Measurements from ENCODE around the gene NOSIP. TPM values are rescaled to one million over a fixed set of nuclear protein-coding genes. Genes with fewer than 3 reads are reported as not detected.
A peak's percentile ranks its signal among the peaks of the same experiment; 100 is the strongest.

The NOSIP gene
- polyA plus RNA-seq, 5 donors: 51.0 to 80.7 (median 59.0) TPM

DNA sequence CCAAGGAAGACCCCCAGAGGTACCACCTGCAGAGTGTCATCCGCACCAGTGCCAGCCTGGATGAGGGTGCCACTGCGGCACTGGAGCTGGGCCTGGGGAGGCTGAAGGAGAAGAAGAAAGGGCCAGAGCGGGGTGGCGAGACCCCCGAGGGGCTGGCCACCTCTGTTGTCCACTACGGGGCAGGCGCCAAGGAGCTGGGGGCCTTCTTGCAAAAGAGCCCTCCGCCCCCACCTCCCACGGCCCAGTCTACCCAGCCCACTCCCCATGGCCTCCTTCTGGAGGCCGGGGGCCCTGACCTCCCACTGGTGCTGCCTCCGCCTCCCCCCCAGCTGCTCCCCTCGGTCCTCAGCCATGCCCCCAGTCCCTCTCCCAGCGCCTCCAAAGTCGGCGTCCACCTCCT is 16.1 kb upstream of the NOSIP start:
- DNase-seq: no peak

DNA sequence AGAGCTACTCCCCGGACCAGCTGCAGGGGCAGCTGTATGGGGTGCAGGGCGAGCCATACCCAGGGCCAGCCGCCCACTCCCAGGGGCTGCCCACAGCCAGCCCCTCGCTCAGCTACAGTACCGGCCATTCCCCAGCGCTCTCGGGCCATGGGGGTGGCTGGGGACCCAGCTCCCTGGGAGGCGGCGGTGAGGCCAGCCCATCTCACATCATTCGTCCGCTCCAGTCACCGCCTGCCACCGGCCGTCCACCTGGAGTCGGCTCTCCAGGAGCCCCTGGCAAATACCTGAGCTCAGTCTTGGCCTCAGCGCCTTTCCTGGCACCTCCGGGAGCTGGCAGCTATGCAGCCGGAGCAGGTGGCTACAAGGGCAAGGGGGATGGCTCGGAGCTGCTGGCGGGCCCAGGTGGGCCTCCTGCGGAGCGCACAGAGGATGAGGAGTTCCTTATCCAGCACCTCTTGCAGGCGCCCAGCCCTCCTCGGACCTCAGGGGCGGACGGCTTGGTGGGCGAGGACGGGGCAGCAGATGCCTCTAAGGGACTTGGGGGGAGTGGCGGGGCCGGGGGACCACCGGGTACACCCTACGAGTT is 15.6 kb upstream of the NOSIP start:
- DNase-seq: no peak

DNA sequence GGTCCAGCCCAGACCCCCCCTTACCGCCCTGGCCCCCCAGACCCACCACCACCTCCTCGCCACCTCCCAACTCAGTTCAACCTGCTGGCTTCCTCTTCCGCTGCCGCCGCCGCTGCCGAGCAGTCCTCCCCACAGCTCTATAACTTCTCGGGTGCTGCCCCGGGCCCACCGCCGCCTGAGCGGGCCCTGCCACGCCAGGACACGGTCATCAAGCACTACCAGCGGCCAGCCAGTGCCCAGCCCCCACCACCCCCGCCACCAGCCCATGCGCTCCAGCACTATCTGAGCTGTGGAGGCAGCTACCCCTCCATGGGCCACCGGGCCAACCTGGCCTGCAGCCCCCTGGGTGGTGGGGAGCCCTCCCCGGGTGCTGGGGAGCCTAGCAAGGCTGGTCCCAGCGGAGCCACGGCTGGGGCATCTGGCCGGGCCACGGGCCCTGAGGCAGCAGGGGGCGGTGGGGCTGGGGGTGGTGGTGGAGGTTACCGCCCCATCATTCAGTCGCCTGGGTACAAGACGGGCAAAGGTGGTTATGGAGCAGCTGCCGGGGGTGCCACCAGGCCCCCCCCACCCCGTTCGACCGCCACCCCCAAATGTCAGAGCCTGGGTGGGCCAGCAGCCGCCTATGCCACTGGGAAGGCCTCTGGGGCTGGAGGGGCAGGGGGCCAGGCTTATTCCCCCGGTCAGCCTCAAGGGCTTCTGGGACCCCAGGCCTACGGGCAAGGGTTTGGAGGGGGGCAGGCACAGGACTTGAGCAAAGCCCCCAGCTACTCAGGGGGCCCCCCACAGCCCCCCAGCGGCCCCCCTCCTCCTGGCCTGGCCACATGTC is 14.8 kb upstream of the NOSIP start:
- DNase-seq: no peak

DNA sequence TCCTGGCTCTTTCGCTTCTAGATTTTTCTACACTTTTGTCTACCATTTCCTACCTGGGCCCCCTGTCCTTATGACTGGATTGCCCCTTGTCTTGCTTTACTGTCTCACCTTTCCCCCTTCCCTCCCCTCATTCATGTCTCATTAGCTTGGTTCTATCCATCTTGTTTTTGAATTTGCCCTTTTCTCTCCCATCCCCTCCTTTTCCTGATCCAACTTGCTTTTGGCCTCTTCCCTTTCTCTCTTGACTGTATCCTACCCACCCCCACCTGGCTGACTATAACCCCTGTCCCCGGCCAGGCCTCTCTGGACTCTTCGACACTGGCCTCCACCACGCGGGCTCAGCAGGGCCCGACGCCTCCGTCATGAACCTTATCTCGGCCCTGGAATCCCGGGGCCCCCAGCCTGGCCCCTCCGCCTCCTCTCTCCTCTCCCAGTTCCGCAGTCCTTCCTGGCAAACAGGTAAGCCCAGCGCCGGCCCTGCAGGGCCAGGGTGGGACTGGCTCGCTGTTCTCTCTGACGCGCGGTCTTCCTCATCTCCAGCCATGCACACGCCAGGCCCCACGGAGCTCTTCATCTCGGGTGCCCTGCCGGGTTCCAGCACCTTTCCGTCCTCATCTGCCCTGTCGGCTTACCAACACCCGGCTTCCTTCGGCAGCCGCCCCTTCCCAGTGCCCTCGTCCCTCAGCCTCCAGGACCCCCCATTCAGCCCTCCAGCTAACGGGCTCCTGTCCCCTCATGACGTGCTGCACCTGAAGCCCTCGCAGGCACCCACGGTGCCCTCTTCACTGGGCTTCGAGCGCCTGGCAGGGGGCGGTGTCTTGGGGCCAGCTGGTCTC is 14.0 kb upstream of the NOSIP start:
- no peak for DNase-seq

DNA sequence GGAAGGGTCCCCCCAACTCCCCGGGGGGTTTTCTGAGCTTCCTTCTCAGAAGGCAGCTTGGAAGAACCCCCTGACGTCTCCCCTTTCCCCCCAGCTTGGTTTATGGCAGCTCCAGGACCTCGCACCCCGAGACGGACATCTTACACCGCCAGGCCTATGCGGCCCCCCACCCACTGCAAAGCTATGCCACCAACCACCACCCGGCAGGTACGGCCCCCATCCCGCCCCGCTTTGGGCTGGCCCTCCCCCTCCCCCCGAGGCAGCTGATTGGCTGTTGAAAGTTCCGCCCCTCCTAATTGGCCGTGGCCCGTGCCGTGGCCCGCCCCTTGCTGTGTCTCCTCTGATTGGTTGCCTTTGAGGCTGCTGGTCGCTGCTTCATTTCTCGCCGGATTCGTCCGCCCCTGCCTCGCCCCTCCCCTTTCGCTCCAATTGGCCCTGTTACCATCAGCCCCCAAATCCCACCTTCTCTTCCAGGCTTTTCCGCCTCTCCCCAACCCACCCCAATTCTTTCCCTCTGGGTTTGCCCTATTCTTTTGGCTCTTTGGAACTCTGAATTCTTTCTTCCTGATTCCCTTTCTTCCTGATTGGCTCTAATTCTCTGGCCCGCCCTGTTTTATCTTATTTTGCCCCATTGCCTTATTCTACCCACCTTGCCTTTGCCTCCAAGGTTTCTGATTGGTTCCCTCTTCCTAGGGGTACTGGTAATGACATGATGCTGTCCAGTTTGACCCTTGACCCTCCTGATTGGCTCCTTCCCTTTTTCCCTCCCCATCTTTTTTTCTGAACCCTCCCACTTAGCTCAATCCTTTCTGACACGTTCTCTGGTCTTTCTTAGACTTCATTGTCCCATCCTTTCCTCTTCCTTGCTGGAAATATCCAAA is 13.1 kb upstream of the NOSIP start:
- DNase-seq: peak; percentile 85 to 87

DNA sequence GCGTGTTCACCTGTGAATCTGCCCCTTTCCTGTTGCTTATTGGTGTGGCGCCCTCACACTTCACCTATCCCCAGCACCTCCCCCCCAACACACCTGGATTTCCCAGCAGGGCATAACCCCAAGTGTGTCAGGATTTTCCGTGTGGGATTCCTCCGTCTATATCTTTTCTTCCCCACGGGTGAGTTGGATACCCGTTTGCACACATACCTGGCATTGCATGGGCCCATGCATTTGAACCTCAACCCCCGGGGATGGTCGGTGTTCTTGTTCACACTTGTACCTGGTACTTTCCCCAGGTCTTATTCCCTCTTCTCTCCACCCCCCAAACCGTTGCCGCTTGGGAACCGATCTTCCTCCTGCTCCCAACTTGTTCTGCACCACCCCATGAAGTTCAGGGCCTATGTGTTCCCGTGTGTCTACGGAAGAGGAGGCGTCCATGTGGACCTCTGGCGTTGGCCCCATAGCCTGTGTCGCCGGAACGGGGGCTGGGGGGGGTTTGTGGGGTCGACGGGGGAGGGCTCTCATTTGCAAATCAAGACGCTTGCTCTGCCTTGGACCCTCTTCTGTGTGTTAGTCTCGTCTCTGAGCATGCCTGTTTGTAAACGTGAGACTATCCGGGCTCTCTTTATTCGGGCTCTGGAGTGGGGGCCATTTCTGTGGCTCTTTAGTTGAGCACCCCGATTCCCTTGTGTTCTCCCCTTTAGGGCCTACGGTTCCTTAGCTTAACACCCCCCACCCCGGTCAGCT is 12.3 kb upstream of the NOSIP start:
- DNase-seq: no peak

DNA sequence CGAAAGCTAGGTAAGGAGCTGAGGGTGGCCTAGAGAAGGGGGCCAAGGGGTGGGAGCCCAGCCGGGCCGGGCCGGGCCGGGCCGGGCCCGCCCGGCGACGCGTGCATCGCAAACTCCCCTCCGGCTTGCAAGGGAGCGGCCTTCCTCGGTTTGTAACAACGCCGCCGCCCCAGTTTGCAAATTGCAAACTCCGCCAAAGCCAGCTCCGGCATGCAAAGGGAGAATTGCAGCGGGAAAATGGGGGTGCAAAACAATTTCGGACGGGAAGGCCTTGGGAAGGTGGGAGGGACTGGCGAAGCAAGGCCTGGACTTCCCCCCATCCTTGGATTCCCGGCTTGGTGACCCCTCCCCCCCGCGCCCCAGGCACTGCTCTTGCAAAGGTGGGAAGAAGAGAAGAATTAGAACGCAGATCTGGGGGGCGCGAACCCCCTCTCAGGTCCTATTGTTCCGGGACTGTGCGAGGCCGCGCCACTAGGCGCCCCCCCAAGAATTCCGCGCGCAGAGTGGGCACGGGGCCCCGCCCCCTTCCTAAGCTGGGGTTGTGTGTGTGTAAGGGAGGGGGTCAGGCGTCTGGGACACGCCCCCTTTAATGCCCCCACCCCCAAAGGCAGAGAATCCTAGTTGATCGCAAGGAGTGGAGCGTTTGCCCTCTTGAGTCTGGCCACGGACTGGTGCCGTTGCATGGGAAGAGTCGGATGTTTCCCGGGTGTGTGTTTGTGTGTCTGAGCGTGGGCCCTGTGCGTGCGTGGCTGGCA is 11.6 kb upstream of the NOSIP start:
- no peak for DNase-seq

DNA sequence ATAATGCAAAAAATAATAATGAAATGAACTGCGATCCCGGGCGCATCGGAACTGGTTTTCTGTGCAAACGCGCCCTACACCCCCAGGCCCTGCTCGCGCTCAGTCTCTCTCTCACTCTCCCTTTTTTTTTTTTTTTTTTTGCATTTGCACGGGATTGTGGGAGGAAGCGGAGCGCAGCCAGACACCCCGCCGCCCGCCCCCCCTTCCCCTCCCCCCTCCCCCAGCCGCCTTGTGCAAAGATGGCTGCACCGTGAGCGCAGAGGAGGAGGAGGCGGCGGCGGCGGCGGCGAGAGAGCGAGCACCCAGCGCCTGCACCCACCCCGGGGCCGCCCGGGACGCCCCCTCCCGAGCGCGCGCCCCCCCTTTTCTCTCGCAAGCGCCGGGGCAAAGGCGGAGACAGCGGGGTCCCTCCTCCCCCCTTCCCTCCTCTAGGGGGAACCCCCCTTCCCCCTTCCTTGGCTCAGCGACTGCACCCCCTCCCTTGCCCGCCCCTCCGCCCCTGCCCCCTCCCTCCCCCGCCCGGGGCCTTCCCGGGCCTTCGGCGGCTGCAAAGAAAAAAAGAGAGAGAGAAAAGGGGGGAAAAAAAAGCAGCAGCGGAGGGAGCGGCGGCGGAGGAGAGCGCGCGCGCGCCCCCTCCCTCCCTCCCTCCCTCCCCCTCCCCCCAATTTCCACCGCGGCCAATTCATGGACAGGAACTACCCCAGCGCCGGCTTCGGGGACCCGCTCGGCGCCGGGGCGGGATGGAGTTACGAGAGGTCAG is 10.8 kb upstream of the NOSIP start, which contains the start of gene PRR12:
Gene PRR12, plus strand, starts transcription at position 212 of the 760 bp plus-strand sequence. Its CDS starts 473 bp downstream, at position 685.
- DNase-seq: peak; percentile 73

DNA sequence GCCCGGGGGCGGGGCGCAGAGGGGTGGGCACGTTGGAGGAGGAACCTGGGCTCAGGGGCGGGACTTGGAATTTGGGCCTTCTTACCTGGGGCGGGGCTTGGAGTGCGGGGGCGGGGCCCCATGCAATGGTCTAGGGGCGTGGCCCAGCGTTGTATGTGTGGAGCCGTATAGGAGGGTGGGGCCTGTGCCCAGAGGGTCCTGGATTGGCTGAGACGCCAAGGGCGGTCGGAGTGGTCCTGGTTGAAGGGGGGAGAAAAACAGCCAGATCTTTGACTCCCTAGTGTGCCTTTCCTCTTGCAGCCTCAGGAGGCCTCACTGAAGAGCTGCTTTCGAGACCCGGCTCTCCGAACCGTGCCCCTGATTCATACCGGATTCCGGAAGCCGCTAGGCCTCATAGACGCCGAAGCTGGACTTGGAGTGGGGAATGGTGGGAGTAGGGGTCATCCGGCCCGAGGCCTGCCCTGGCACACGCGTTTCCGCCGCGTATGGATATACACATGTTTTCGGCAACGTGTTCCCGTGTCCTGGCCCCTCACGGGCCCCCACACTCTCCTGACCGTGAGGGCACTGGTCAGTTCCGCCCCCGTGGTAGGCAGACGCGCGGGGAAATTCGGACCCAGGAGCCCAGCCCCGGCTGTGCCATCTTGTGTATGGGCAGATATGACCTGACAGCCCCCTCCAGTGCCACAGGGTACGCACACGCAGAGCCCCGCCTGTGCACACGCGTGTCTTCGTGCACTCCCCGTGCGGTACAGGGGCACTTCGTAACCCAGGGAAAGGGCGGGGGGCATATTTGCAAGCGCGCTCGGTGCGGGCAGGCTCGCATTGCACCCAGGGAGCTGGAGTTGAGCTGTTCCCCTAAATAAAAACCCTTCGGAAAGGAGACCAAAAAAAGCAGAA is 10.0 kb upstream of the NOSIP start:
- DNase-seq: peak; percentile 93 to 94

DNA sequence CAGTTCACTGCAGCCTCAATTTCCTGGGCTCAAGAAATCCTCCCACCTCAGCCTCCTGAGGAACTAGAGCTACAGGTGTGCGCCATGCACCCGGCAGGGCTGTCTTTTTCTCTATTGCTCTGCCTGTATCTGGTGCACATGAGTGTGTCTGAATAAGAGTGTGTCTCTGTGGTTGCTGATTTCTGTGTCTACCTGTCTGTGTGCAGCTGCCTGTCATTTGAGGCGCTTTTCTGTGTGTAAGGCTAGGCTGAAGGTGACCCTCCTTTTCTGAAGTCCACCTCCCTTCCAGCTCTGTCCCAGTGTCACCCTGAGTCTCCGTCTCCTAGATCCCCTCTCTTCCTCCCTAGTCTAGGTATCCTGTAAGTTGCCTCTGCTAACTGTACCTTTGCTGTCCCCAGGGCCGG is 9.1 kb upstream of the NOSIP start:
- no peak for DNase-seq

DNA sequence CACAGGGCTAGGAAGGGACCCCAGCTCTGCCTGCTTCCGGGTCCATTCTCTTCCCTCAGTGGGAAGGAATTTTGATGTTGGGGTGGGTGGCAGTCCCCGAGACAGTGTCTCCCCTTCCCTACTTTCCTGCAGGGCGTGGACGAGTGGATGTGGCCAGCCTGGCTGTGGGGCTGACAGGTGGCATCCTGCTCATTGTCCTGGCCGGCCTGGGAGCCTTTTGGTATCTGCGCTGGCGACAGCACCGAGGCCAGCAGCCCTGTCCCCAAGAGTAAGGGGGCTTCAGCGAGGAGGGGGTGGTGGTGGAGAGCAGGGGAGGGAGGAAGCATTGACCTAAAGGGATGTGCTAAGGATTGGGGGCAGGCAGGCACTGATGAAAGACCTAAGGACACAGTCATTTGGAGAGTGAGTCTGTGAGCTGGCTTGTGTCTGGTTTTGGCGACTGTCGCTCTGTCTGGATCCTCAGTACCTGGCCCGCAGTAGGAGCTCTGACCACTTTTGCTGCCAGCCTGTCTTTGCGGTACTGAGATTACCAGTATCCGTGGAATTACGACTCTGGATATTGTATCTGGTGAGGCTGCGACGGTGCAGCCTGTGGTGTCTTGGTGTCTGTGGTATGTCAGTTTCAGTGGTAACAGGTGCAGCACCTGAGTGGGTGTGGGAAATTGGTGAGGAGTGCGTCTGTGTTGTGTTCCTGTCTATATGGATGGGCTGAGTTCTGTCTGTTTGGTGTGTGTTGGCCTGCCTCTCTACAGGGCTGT is 8.2 kb upstream of the NOSIP start:
- no peak for DNase-seq

DNA sequence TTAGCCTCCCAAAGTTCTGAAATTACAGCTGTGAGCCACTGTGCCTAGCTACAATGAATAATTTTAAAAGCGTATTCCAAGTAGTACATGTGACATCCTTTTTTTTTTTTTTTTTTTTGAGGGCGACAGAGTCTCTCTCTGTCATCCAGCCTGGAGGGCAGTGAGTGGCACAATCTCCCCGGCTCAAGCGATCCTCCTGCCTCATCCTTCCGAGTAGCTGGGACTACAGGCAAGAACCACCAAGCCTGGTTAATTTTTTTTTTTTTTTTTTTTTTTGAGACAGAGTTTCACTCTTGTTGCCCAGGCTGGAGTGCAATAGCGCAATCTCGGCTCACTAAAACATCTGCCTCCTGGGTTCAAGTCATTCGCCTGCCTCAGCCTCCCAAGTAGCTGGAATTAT is 6.9 kb upstream of the NOSIP start:
- no peak for DNase-seq

DNA sequence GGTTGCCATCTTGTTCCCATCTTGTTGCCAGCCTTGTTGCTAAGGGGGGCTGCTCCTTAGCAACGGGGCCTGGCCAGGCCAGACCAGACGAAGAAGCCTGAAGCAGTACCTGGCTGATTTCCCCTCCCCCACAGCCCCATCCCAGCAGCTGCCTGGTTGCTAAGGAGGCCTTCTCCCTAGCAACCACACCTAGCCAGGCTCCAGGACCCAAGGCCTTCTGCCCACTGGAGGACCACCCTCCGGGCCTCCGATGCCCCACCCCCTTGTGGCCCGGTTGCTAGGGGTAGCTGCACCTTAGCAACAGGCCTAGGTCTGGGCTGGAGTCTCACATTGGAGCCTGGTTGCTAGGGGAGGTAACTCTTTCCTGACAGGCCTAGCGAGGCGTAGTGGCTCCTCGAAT is 4.7 kb upstream of the NOSIP start:
- no peak for DNase-seq

DNA sequence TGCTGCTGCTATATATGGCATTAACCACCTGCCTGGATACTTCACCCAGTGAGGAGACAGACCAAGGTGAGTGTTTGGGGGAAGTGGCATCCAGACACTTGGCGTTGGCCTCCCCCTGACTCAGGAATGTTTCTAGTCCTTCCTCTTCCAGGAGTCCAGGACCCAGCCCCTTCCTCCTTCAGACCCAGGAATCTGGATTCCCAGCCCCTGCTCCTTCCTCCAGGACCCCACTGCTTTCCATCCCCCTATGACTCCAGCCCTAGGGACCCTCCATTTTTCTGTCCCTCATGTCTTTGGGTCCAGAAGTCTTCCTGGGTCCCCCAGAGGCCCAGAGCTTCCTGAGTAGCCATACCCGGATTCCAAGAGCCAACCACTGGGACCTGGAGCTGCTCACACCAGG is 2.9 kb upstream of the NOSIP start:
- DNase-seq: no peak

DNA sequence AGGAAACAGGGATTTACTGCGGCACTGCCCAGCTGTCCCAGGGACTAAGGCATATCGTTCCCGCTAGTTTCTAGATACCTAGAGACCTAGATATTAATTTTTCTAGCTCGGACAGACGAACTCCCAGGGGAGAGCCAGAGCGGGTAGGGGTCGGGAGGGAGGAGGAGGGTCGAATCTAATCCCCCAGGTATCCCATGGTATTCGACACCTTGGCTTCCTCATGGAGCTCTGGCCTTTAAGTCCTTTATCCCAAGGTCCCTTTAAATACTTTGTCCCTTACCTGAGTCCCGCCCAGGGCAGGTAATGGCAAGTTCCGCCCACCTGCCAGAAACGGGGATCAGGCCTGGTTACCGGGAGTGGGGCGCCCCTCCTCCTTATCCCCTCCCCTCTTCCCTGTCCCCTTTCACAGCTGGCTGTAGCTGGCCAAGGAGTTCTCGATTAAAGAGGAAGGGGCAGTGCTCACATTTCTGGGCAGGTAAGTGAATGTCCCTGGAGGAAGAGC is 702 bp upstream of the NOSIP start, which contains the start of gene PRRG2:
Gene PRRG2, plus strand, starts transcription at position 310 of the 502 bp plus-strand sequence. CDS start 1,904 bp downstream, outside the sequence.
- no peak for DNase-seq

DNA sequence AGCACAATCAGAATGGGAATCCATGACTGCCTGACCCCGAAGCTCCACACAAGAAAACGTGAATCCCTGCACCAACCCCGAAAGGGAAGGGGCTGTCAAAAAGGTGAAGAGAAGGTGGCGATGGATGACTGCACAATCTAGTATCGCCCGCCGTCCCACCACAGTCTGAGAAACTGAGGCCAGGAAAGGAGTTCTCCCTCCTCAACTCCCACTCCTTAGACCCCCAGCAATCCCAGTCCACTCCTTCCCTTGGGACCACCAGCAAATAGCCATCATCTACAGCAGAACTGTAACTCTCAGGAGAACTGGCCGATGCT is 451 bp downstream of the NOSIP start:
- no peak for DNase-seq

DNA sequence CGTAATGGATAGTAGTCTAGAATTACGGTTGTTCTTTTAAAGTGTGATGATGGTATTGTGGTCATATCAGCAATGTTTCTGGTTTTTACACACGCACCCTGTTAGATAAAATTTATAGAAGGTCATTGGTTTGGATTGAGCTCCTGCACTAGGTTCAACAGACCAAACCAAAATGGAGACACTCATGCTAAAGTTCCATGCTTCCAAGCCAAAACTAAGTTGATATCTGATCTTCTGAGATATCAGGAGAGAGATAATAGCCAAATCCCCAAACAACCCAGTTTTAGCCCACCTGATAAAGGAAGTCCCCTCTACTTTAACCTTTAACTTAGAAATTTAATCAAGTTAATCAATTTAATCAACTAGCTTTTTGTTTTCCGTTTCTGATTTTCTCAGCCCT is 1.2 kb downstream of the NOSIP start:
- DNase-seq: no peak

Measured in right lung (tissue), 5 donors.